ENCODE measurements around the gene UBE2QL1. TPM values are rescaled to one million over a fixed set of nuclear protein-coding genes. Genes with fewer than 3 reads are reported as not detected.

UBE2QL1 gene
- total RNA-seq, 2 experiments from 2014 or later: 0.33 to 0.45 TPM

DNA sequence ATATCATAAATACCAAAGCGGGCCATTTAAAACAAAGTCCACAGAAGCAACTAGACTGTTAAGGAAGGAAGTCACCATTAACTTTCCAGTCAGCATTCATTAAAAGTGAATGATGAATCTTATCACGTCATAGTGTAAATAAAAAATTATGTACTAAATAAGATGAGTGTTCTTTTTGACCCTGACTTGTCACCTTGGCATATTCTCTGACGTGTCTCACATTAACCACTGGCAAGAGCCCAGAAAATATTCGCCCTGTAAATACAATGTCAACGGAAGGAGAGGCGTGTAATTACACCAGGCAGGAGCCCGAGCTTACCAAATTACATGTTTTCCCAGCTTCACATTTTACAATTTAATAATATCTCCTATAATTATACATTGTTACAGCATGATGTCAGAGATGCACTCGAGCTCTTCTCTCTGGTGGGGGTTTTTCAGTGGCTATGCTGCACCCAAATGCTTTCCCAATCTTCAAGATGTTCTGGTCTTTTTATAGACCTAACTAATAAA, 29.3 kb upstream of the UBE2QL1 start:
- peaks cover 23% of the 10 kb centered on the region for H3K27me3 Mint-ChIP-seq

DNA sequence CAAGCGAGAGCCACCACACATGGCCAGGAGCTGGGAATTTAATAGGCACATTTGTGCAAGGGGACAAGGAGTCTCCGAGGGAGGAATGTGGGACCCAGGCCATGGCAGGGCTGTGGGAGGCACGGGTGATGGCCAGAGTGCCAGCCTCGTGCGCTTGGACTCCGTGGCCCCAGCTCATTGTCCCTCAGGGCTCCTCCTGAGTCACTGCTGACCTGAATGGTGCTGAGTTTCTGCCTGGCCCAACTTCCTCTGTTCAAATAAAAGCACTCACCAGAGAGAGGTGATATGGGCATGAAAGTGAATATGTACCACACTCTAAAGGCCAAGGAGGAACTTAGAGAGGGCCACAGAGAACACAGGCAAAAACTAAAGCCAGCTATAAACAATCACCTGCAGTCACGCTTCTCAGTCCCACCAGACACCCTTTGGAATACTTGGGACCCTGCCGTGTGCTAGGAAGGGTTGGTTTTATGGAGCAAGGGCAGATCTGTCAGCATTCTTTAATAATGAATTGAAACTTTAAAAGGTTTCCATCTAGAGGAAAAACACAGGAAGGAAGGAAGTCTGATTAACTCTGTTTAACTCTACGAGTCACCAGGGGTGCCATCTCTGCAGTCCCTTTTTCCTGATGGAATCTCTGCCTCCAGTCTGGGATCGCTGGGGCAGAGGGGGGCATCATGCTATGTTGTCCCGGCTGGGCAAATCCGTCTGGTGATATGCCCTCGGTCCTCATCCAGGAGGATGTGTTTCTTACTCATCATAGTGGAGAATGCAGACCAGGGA, 25.1 kb upstream of the UBE2QL1 start:
- no peaks in the 10 kb centered on the region for H3K36me3 ChIP-seq (ENCODE audit: insufficient read depth, low read length)

More for the DNA sequence above, 29.3 kb upstream of the UBE2QL1 start:
- no peaks in the 10 kb centered on the region for H3K9me3 ChIP-seq (ENCODE audit: control insufficient read depth in 1 of 2, insufficient read depth in 1 of 2, low read length in 2 of 2)
- no peaks in the 10 kb centered on the region for H3K36me3 ChIP-seq (ENCODE audit: insufficient read depth, low read length)
- intact Hi-C loops (cut with DNase I, micrococcal nuclease): no loop called here
- no peak overlapping the region for H3K27ac Mint-ChIP-seq
- ATAC-seq (ENCODE audit: poor library complexity) (no peak), DNase-seq (no peak)
- ChIA-PET POLR2A (no interaction called here), CTCF (no interaction called here)
- H3K36me3 Mint-ChIP-seq (ENCODE audit: low read depth): no peaks in the 10 kb centered on the region
- no peaks in the 10 kb centered on the region for H3K4me1 Mint-ChIP-seq (ENCODE audit: low read depth)
- no peak overlapping the region for H3K4me3 Mint-ChIP-seq
- no peak overlapping the region for H3K27ac ChIP-seq (ENCODE audit: low read depth in 1 of 2, low read length in 2 of 2)
- no peaks in the 10 kb centered on the region for H3K4me1 ChIP-seq (ENCODE audit: insufficient read depth, low read length)
- TF ChIP-seq, protein P1, sequence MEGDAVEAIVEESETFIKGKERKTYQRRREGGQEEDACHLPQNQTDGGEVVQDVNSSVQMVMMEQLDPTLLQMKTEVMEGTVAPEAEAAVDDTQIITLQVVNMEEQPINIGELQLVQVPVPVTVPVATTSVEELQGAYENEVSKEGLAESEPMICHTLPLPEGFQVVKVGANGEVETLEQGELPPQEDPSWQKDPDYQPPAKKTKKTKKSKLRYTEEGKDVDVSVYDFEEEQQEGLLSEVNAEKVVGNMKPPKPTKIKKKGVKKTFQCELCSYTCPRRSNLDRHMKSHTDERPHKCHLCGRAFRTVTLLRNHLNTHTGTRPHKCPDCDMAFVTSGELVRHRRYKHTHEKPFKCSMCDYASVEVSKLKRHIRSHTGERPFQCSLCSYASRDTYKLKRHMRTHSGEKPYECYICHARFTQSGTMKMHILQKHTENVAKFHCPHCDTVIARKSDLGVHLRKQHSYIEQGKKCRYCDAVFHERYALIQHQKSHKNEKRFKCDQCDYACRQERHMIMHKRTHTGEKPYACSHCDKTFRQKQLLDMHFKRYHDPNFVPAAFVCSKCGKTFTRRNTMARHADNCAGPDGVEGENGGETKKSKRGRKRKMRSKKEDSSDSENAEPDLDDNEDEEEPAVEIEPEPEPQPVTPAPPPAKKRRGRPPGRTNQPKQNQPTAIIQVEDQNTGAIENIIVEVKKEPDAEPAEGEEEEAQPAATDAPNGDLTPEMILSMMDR (IDR thresholded peaks at IDR 0.05): no peak
- no peak overlapping the region for H3K4me3 ChIP-seq (ENCODE audit: low read length)
- H3K9me3 Mint-ChIP-seq: no peaks in the 10 kb centered on the region
- H3K27me3 ChIP-seq (ENCODE audit: control insufficient read depth in 1 of 2, insufficient read depth in 2 of 2, low read length in 2 of 2): peaks cover 3 to 7% of the 10 kb centered on the region in 2 experiments

DNA sequence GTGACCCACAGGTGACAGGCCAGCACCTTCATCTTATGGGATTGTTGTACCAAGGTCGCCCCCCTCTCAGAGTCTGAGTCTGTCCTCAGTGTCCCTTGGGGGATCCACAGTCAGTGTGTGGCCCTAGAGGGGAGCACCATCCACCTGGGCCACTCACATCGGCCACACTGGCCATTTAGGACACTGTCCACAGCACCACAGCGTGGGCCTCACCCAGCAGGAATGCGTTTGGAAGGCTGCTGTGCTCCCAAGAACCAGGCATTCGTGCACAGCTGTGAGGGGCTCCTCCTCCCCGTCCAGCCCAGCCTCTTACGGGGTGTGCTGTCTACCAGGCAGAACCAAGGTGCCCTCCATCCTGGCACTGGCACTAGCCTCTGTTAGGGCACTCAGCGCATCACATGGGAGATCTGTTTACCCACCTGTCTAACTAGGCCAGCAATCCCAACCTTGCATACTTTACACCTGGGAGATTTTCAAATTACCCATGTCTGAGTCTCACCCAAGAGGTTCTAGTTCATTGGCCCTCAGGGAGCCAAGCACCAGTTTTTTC, 24.5 kb upstream of the UBE2QL1 start:
- no peaks in the 10 kb centered on the region for H3K36me3 ChIP-seq (ENCODE audit: insufficient read depth, low read length)
- ATAC-seq (ENCODE audit: poor library complexity): no peak
- Mint-ChIP-seq H3K36me3 (ENCODE audit: low read depth) (no peaks in the 10 kb centered on the region), H3K27me3 (peaks cover 52% of the 10 kb centered on the region), H3K9me3 (no peaks in the 10 kb centered on the region), H3K4me1 (ENCODE audit: low read depth) (no peaks in the 10 kb centered on the region), H3K27ac (no peak overlapping the region), H3K4me3 (no peak overlapping the region)
- TF ChIP-seq, protein P1 (IDR thresholded peaks at IDR 0.05): no peak
- ChIA-PET CTCF (no interaction called here), POLR2A (no interaction called here)
- intact Hi-C loops (cut with DNase I, micrococcal nuclease): no loop called here
- no peak overlapping the region for H3K27ac ChIP-seq (ENCODE audit: low read depth in 1 of 2, low read length in 2 of 2)
- peaks cover 2 to 7% of the 10 kb centered on the region in 2 experiments for H3K27me3 ChIP-seq (ENCODE audit: control insufficient read depth in 1 of 2, insufficient read depth in 2 of 2, low read length in 2 of 2)
- no peaks in the 10 kb centered on the region for H3K4me1 ChIP-seq (ENCODE audit: insufficient read depth, low read length)
- no peak for DNase-seq
- no peaks in the 10 kb centered on the region for H3K9me3 ChIP-seq (ENCODE audit: control insufficient read depth in 1 of 2, insufficient read depth in 1 of 2, low read length in 2 of 2)
- H3K4me3 ChIP-seq (ENCODE audit: low read length): no peak overlapping the region

More for the DNA sequence above, 25.1 kb upstream of the UBE2QL1 start:
- Histone ChIP-seq H3K27ac (ENCODE audit: low read depth in 1 of 2, low read length in 2 of 2) (no peak overlapping the region), H3K4me1 (ENCODE audit: insufficient read depth, low read length) (no peaks in the 10 kb centered on the region), H3K9me3 (ENCODE audit: control insufficient read depth in 1 of 2, insufficient read depth in 1 of 2, low read length in 2 of 2) (no peaks in the 10 kb centered on the region), H3K4me3 (ENCODE audit: low read length) (no peak overlapping the region), H3K27me3 (ENCODE audit: control insufficient read depth in 1 of 2, insufficient read depth in 2 of 2, low read length in 2 of 2) (peaks cover 2 to 7% of the 10 kb centered on the region in 2 experiments)
- H3K4me3 Mint-ChIP-seq: no peak overlapping the region
- no peaks in the 10 kb centered on the region for H3K4me1 Mint-ChIP-seq (ENCODE audit: low read depth)
- intact Hi-C loops (cut with DNase I, micrococcal nuclease): no loop called here
- CTCF ChIA-PET: no interaction called here
- DNase-seq: no peak
- TF ChIP-seq, protein P1 (IDR thresholded peaks at IDR 0.05): no peak
- no peaks in the 10 kb centered on the region for H3K9me3 Mint-ChIP-seq
- no peak for ATAC-seq (ENCODE audit: poor library complexity)
- peaks cover 45% of the 10 kb centered on the region for H3K27me3 Mint-ChIP-seq
- H3K27ac Mint-ChIP-seq: no peak overlapping the region
- POLR2A ChIA-PET: no interaction called here
- no peaks in the 10 kb centered on the region for H3K36me3 Mint-ChIP-seq (ENCODE audit: low read depth)

Measured in CD4-positive, alpha-beta T cell (primary cell).